Calu3 (cell line): ENCODE data around the gene IDH2. TPM values are rescaled to one million over a fixed set of nuclear protein-coding genes. Genes with fewer than 3 reads are reported as not detected.
"Not testable (repeated sequence)": the region's sequence is repeated elsewhere in the genome, so short reads cannot be mapped to it uniquely, and the experiment has no call there.

ENCODE experiments used
- Bru-seq: library from RNA; stranded (reverse); fragments of 400-500 nt; gene quantifications from one replicate; lab custom pipeline; 2021; lab: Mats Ljungman, UMichigan
- BruChase-seq, 2 experiments: library from RNA; stranded (reverse); fragments of 400-500 nt; gene quantifications; one replicate each; lab custom pipeline; 2021; lab: Mats Ljungman, UMichigan
- BruUV-seq: library from RNA; stranded (reverse); fragments of 400-500 nt; replicated peaks from 2 replicates; lab custom pipeline; 2021; lab: Mats Ljungman, UMichigan
- CTCF ChIA-PET: fragments of 300-600 bp; sonication (Branson Sonifier 250); formaldehyde crosslinking; loops from one replicate; lab custom pipeline; 2022; ENCODE audit warnings: antibody characterized with exemption; lab: Charles Lee
- DNase-seq: peaks from one replicate; pipeline ENCODE4 v3.0.0; 2022
- H3K27ac Mint-ChIP-seq: one replicate; pipeline ENCODE4 v1.8.0; 2022; ENCODE audit warnings: mixed read lengths; ENCODE audit not compliant: unreplicated experiment
- H3K27me3 Mint-ChIP-seq: one replicate; pipeline ENCODE4 v1.8.0; 2022; ENCODE audit warnings: mixed read lengths; ENCODE audit not compliant: unreplicated experiment
- H3K36me3 Mint-ChIP-seq: one replicate; pipeline ENCODE4 v1.8.0; 2022; ENCODE audit warnings: mild to moderate bottlenecking, moderate library complexity, mixed read lengths; ENCODE audit not compliant: insufficient read depth, unreplicated experiment
- H3K4me1 Mint-ChIP-seq: one replicate; pipeline ENCODE4 v1.8.0; 2022; ENCODE audit warnings: mild to moderate bottlenecking, low read depth, mixed read lengths; ENCODE audit not compliant: unreplicated experiment
- H3K4me3 Mint-ChIP-seq: one replicate; pipeline ENCODE4 v1.8.0; 2022; ENCODE audit warnings: mild to moderate bottlenecking, low read depth, moderate library complexity, mixed read lengths; ENCODE audit not compliant: unreplicated experiment
- H3K9me3 Mint-ChIP-seq: one replicate; pipeline ENCODE4 v1.8.0; 2022; ENCODE audit warnings: low read depth, mixed read lengths; ENCODE audit not compliant: unreplicated experiment
- intact Hi-C: fragments of 100-400 bp; cut with micrococcal nuclease; formaldehyde crosslinking; loops from one replicate; pipeline ENCODE4 v1.10.0; 2022; ENCODE audit not compliant: unreplicated experiment
- long read RNA-seq: library from polyadenylated mRNA; stranded (forward); transcript quantifications from one replicate; pipeline ENCODE4 v2.0.0, GENCODE V29; 2022
- total RNA-seq: library from RNA; stranded (reverse); gene quantifications from 2 replicates; pipeline ENCODE4 v1.2.3, GENCODE V29; 2022
- TF ChIP-seq, protein P1 (sequence below): fragments of 200-600 bp; IDR thresholded peaks from one replicate; pipeline ENCODE4 v1.8.0; 2022; ENCODE audit warnings: antibody characterized with exemption; ENCODE audit not compliant: unreplicated experiment

The IDH2 gene
- total RNA-seq (96.1 and 108 TPM in 2 replicates), Bru-seq, nascent RNA (percentile 67 among the genes with signal in this experiment), BruChase-seq, experiment 1, labeled RNA remaining after a 6-hour chase (percentile 75 among the genes with signal in this experiment), BruChase-seq, experiment 2, labeled RNA remaining after a 2-hour chase (percentile 67 among the genes with signal in this experiment)
- long read RNA-seq, transcript IDH2-204 (9 exons, 1,449 nt): minor isoform, 5 of 315 reads
- long read RNA-seq, transcript IDH2-201 (11 exons, 2,694 nt): major isoform, 273 of 315 reads
- long read RNA-seq, partial matches to known transcripts: 19 of 315 reads
- long read RNA-seq, other reads (novel, unspliced or antisense): 18 of 315 reads

- CTCF ChIA-PET: interaction anchor here (0.7 to 0.9 kb wide), 5 partner anchors 10 to 119 kb away, joined by 3 to 4 read pairs (median 3); no protein-coding TSS in a partner anchor
- peak within 1 kb of the TSS; percentile 73 for H3K4me3 Mint-ChIP-seq
- H3K27me3 Mint-ChIP-seq: no peaks in the 10 kb centered on the region
- peaks cover 16% of the 10 kb centered on the region for H3K36me3 Mint-ChIP-seq
- no peaks in the 10 kb centered on the region for H3K9me3 Mint-ChIP-seq
- H3K27ac Mint-ChIP-seq: peak within 1 kb of the TSS; percentile 48
- peak; percentile 93 for DNase-seq
- BruUV-seq: no TSS peak
- peaks cover 60% of the 10 kb centered on the region for H3K4me1 Mint-ChIP-seq
- TF ChIP-seq, protein P1, sequence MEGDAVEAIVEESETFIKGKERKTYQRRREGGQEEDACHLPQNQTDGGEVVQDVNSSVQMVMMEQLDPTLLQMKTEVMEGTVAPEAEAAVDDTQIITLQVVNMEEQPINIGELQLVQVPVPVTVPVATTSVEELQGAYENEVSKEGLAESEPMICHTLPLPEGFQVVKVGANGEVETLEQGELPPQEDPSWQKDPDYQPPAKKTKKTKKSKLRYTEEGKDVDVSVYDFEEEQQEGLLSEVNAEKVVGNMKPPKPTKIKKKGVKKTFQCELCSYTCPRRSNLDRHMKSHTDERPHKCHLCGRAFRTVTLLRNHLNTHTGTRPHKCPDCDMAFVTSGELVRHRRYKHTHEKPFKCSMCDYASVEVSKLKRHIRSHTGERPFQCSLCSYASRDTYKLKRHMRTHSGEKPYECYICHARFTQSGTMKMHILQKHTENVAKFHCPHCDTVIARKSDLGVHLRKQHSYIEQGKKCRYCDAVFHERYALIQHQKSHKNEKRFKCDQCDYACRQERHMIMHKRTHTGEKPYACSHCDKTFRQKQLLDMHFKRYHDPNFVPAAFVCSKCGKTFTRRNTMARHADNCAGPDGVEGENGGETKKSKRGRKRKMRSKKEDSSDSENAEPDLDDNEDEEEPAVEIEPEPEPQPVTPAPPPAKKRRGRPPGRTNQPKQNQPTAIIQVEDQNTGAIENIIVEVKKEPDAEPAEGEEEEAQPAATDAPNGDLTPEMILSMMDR: no peak
- intact Hi-C loops: no loop called here
These were observed at the start of gene IDH2 for GRCh38 chr15:90101969-90102890. TSS of gene IDH2 (minus strand) at chr15:90102468. CDS start at chr15:90102390, 78 bp downstream.

- CTCF ChIA-PET: interaction anchor here (1.2 kb wide), 1 partner anchor 118 kb away, joined by 11 read pairs; no protein-coding TSS in a partner anchor
These were observed 48.3 kb upstream of the IDH2 start for GRCh38 chr15:90150551-90150950.

GRCh38 chr15:90149609-90150340, 47.5 kb upstream of the IDH2 start:
- no peaks in the 10 kb centered on the region for H3K27me3 Mint-ChIP-seq
- CTCF ChIA-PET: interaction anchor here (0.6 to 1.5 kb wide), 2 partner anchors 63 to 84 kb away, joined by 4 read pairs; partner anchors contain the start of gene CIB1
- H3K36me3 Mint-ChIP-seq: peaks cover 5% of the 10 kb centered on the region
- no peak overlapping the region for H3K4me3 Mint-ChIP-seq
- no peaks in the 10 kb centered on the region for H3K9me3 Mint-ChIP-seq
- H3K4me1 Mint-ChIP-seq: peaks cover 4% of the 10 kb centered on the region
- no peak for DNase-seq
- TF ChIP-seq, protein P1: no peak
- intact Hi-C loops: no loop called here
- no peak overlapping the region for H3K27ac Mint-ChIP-seq
- BruUV-seq: no TSS peak

More at GRCh38 chr15:90150551-90150950, 48.3 kb upstream of the IDH2 start:
- H3K4me1 Mint-ChIP-seq, BruUV-seq, H3K4me3 Mint-ChIP-seq, H3K36me3 Mint-ChIP-seq, H3K27ac Mint-ChIP-seq, H3K27me3 Mint-ChIP-seq, DNase-seq, H3K9me3 Mint-ChIP-seq, intact Hi-C loops: not testable (repeated sequence)

DNA sequence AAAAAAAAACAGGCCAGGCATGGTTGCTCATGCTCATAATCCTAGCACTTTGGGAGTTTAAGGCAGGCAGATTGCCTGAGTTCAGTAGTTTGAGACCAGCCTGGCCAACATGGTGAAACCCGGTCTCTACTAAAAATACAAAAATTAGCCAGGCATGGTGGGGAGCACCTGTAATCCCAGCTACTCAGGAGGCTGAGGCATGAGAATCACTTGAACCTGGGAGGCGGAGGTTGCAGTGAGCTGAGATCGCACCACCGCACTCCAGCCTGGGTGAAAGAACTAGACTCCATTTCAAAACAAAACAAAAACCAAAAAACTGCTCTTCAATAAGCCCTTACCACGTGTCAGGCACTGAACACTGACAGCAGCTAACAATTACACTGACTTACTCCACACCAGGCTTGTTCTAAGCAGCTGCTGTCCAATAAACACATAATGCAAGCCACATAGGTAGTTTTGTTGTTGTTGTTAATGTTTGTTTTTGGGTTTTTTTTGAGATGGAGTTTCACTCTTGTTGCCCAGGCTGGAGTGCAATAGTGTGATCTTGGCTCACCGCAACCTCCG, 44.0 kb upstream of the IDH2 start:
- CTCF ChIA-PET: interaction anchor here (1.1 kb wide), 1 partner anchor 75 kb away, joined by 3 read pairs; no protein-coding TSS in a partner anchor
- H3K36me3 Mint-ChIP-seq, H3K9me3 Mint-ChIP-seq, H3K4me1 Mint-ChIP-seq, H3K4me3 Mint-ChIP-seq, BruUV-seq, H3K27ac Mint-ChIP-seq, H3K27me3 Mint-ChIP-seq, intact Hi-C loops, DNase-seq: not testable (repeated sequence)
